Neutrophil (primary cell): Measurements from ENCODE around the gene SURF2.
A peak's percentile ranks its signal among the peaks of the same experiment; 100 is the strongest.

Experiments
- H3K27ac ChIP-seq: fragments of 200-600 bp; sonication (generic); 2 replicates; pipeline ENCODE4 v1.5.1; 2016; ENCODE audit warnings: mild to moderate bottlenecking, moderate library complexity
- H3K27me3 ChIP-seq: fragments of 200-600 bp; sonication (generic); 2 replicates; pipeline ENCODE4 v1.6.0; 2016; ENCODE audit warnings: mild to moderate bottlenecking
- H3K36me3 ChIP-seq: fragments of 200-600 bp; sonication (generic); 2 replicates; pipeline ENCODE4 v1.5.1; 2017
- H3K4me1 ChIP-seq, 2 experiments: fragments of 200-600 bp in 1 of 2; sonication (generic) in 1 of 2; 1 replicate in 1 of 2; 2 replicates in 1 of 2; pipeline versions ENCODE4 v1.5.1 to v1.6.1; 2013 to 2016; ENCODE audit warnings: low read depth in 1 of 2, low read length in 1 of 2, mild to moderate bottlenecking in 1 of 2, moderate library complexity in 1 of 2; ENCODE audit not compliant: control insufficient read depth in 1 of 2, insufficient read depth in 1 of 2
- H3K4me3 ChIP-seq, 2 experiments: fragments of 200-600 bp in 1 of 2; sonication (generic) in 1 of 2; 1 replicate in 1 of 2; 2 replicates in 1 of 2; pipeline ENCODE4 v1.5.1; 2013 to 2016; ENCODE audit warnings: low read depth in 1 of 2, low read length in 1 of 2, mild to moderate bottlenecking in 1 of 2, moderate library complexity in 1 of 2
- H3K9me3 ChIP-seq: fragments of 200-600 bp; sonication (generic); 2 replicates; pipeline ENCODE4 v1.5.1; 2016
- TF ChIP-seq, protein P1 (sequence below): fragments of 200-600 bp; sonication (generic); IDR thresholded peaks from 2 replicates; pipeline ENCODE4 v1.5.1; 2016; ENCODE audit warnings: antibody characterized with exemption

SURF2 gene

GRCh38 chr9:133367778-133368177 is 11.4 kb downstream of the SURF2 start:
- no peak overlapping the region for H3K4me3 ChIP-seq
- H3K27me3 ChIP-seq: no peaks in the 10 kb centered on the region
- H3K36me3 ChIP-seq: peaks cover 54% of the 10 kb centered on the region
- H3K27ac ChIP-seq: no peak overlapping the region
- H3K9me3 ChIP-seq: no peaks in the 10 kb centered on the region
- peaks cover 9 to 16% of the 10 kb centered on the region in 2 experiments for H3K4me1 ChIP-seq
- TF ChIP-seq, protein P1, sequence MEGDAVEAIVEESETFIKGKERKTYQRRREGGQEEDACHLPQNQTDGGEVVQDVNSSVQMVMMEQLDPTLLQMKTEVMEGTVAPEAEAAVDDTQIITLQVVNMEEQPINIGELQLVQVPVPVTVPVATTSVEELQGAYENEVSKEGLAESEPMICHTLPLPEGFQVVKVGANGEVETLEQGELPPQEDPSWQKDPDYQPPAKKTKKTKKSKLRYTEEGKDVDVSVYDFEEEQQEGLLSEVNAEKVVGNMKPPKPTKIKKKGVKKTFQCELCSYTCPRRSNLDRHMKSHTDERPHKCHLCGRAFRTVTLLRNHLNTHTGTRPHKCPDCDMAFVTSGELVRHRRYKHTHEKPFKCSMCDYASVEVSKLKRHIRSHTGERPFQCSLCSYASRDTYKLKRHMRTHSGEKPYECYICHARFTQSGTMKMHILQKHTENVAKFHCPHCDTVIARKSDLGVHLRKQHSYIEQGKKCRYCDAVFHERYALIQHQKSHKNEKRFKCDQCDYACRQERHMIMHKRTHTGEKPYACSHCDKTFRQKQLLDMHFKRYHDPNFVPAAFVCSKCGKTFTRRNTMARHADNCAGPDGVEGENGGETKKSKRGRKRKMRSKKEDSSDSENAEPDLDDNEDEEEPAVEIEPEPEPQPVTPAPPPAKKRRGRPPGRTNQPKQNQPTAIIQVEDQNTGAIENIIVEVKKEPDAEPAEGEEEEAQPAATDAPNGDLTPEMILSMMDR: no peak

DNA sequence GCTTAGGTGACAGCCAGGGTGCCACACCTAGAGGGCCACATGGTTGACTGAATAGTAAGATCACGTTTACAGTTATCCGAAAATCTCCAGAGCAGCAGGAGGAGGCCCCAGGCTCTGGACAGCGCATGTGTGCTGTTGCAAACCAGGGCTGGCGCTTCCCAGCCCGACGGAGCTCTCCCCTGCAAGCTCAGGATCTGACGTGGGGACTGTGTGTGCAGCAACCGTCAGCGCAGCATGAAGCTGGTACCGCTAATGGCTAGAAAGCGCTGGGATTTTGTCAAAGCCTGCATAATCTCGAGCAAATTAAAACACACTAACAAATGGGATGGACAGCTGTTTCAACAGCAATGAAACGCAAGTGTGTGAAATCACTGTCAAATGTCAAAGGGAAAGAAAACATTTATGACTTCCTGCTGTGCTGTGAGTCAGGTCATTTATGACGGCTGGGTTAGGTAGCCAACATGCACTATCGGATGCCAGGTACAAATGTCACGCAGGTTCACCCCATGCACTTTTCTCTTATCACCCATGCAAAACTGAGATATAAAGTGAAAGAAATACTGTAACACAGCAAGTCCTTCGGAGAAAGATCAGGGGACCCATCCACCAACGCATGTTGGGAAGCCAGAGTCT is 12.0 kb downstream of the SURF2 start:
- H3K27ac ChIP-seq: no peak overlapping the region
- no peaks in the 10 kb centered on the region for H3K9me3 ChIP-seq
- no peak overlapping the region for H3K4me3 ChIP-seq
- H3K4me1 ChIP-seq: peaks cover 9 to 16% of the 10 kb centered on the region in 2 experiments
- H3K27me3 ChIP-seq: no peaks in the 10 kb centered on the region
- TF ChIP-seq, protein P1: no peak
- H3K36me3 ChIP-seq: peaks cover 54% of the 10 kb centered on the region

GRCh38 chr9:133369422-133369821 is 13.1 kb downstream of the SURF2 start:
- Histone ChIP-seq H3K36me3 (peaks cover 44% of the 10 kb centered on the region), H3K27me3 (no peaks in the 10 kb centered on the region)

GRCh38 chr9:133369933-133370332 is 13.6 kb downstream of the SURF2 start:
- Histone ChIP-seq H3K27ac (no peak overlapping the region), H3K4me1 (peaks cover 20 to 27% of the 10 kb centered on the region in 2 experiments), H3K4me3 (no peak overlapping the region), H3K9me3 (no peaks in the 10 kb centered on the region), H3K27me3 (no peaks in the 10 kb centered on the region), H3K36me3 (peaks cover 39% of the 10 kb centered on the region)
- TF ChIP-seq, protein P1: no peak

More at GRCh38 chr9:133369422-133369821, 13.1 kb downstream of the SURF2 start:
- Histone ChIP-seq H3K9me3 (no peaks in the 10 kb centered on the region), H3K4me3 (no peak overlapping the region), H3K4me1 (peaks cover 15 to 22% of the 10 kb centered on the region in 2 experiments), H3K27ac (no peak overlapping the region)
- TF ChIP-seq, protein P1: no peak

DNA sequence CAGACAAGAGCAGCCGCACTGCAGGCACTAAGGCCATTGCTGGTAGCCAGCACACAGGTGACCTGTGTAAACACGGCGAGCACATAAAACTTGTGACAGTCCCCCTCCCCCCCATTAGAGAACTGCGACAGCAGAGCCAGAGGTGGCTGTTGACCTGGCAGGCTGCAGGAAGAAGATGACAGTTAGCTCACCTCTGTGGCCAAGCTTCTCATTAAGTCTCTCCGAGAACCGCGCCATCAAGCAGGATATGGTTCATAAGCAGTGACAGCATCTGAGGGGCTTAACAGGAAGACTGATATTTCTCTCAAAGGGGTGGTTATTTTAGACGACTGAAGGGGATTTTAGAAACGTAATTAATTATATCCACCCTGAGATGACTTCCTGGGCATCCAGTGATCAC is 14.3 kb downstream of the SURF2 start:
- no peak overlapping the region for H3K4me3 ChIP-seq
- H3K27ac ChIP-seq: peak overlapping the region; percentile 6
- no peaks in the 10 kb centered on the region for H3K9me3 ChIP-seq
- no peaks in the 10 kb centered on the region for H3K27me3 ChIP-seq
- peaks cover 31% of the 10 kb centered on the region for H3K36me3 ChIP-seq
- peaks cover 26 to 32% of the 10 kb centered on the region in 2 experiments for H3K4me1 ChIP-seq
- TF ChIP-seq, protein P1: no peak
